Measurements from ENCODE around the gene ANKRD20A1.
"Not testable (repeated sequence)": the region's sequence is repeated elsewhere in the genome, so short reads cannot be mapped to it uniquely, and the experiment has no call there.

Gene ANKRD20A1

GRCh38 chr9:67858871-67859270 is at the start of gene ANKRD20A1:
Gene ANKRD20A1, plus strand, starts transcription at chr9:67858931. Its CDS starts 496 bp downstream, at chr9:67859427.
- in situ Hi-C loops (cut with HindIII; ENCODE audit: low sequenced_read_pairs); DNase-seq (ENCODE audit: low read depth, low spot score); H3K4me3 ChIP-seq (ENCODE audit: low read depth, low read length): not testable (repeated sequence)

- not testable (repeated sequence) for DNase-seq (ENCODE audit: low read depth, low spot score)
Observed at GRCh38 chr9:67832088-67832487, 26.6 kb upstream of the ANKRD20A1 start.

More at GRCh38 chr9:67832088-67832487, 26.6 kb upstream of the ANKRD20A1 start:
- H3K4me3 ChIP-seq (ENCODE audit: low read depth, low read length); in situ Hi-C loops (cut with HindIII; ENCODE audit: low sequenced_read_pairs): not testable (repeated sequence)

Measured in astrocyte of the spinal cord (primary cell).